T-helper 1 cell (primary cell): ENCODE measurements around the gene GNA15.

Source experiments
- DNase-seq, 5 donors: peaks; one replicate each; pipeline ENCODE4 v3.0.0-alpha.2; 2012 to 2020

The GNA15 gene

GRCh38 chr19:3121821-3122511 is 13.9 kb upstream of the GNA15 start:
- DNase-seq = no peak

DNA sequence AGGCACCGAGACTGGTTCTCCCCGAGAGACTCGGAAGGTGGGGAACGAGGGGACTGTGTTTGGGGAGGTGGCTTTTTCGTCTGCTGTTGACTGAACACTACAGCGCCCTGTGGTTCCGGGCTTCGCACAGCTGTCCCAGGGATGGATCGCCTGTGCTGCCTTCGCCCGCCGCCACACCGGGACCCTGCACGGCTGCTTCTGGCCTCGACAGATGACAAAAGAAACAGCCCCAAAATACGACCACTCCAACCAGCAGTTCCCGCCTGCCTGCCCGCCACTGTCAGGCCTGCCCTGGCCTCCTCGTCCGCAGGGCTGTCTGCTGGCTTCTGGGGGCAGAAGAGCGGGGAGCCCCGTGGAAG is 13.3 kb upstream of the GNA15 start:
- DNase-seq = no peak

- no peak for DNase-seq
These were observed 12.6 kb upstream of the GNA15 start for GRCh38 chr19:3123088-3123721.

GRCh38 chr19:3123956-3124355 is 11.9 kb upstream of the GNA15 start:
- DNase-seq = no peak

- no peak for DNase-seq
These were observed 11.2 kb upstream of the GNA15 start for GRCh38 chr19:3124630-3125029.

DNA sequence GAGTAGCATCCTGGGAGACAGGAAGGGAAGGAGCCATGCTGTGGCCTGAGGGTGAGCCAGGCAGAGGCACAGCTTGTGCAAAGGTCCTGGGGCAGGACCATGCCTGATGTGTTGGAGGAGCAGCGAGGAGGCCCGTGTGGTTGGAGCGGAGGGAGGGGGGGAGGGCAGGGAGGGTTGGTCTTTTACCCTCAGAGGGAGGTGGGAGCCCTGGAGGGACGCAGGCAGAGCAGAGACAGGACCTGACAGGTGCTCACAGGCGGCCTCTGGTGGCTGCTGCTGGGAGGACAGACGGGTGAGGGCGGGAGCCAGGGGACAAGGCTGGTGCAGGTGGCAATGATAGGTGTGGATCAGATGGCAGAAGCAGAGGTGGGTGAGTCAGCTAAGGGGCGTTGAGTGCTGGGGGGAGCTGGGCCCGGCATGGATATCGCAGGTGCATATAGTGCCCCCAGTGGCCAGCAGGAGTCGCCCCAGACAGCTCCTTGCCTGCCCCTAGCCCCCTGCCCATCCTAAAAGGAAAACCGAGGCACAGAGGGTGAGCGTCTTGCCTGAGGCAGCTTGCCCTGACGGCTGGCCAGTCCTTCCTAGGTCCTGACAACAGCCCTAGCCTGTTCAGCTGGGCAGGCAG is 9.8 kb upstream of the GNA15 start:
- peak; percentile 38 to 74 (median 57) for DNase-seq

DNA sequence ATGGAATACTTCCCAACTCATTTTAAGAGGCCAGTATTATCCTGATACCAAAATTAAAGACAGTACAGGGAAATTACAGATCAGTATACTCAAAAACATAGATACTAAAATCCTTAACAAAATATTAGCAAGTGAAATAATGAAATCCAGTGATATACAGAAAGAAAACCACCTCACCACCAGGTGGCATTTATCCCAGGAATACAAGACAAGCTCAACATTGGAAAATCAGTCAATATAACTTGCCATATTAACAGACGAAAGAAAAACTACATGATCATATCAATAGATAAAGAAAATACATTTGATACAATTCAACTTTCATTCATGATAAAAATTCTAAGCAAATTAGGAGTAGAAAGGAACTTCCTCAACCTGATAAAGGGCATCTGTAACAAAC is 6.7 kb upstream of the GNA15 start:
- DNase-seq = peak in 1 of 5 donors; percentile 36

GRCh38 chr19:3131168-3131567 is 4.7 kb upstream of the GNA15 start:
- no peak for DNase-seq

DNA sequence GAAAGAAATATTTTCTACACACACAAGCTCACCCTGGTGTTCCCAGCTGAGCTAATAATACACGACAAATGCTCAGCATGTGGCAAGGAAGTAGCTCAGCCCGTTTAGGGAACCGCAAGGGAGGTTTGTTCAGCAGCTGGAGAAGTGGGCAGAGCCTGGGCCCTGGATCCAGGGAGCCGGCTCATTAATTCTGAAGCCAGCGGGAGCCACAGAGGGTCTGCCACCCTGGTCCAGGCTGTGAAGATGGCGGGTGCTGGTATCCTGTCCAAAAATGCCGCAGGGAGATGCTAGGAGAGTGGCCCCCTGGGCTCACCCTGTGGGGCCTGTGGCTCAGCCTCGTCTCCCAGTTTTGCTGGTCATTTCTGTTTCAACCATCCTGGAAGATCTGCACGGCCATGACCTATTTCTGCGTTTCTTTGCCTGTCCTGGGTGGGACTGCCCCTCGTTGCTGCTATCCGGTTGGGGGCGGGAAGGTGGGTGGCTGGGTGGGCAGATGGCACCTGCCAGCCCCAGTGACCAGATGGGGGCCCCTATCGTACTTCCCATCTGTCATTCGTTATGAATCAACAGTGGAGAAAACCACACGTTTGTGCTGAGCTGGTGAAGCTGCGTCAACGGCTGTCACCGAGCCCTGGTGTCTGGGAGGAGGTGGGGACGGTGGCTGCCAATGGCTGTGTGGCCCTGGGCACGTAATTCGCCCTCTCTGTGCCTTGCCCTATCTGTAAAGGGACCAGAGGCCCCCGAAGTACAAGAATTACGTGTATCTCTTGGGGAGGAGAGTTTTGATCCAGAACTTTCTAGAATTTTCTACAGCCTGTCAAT is 2.7 kb upstream of the GNA15 start:
- peak; percentile 52 to 96 (median 67) for DNase-seq

DNA sequence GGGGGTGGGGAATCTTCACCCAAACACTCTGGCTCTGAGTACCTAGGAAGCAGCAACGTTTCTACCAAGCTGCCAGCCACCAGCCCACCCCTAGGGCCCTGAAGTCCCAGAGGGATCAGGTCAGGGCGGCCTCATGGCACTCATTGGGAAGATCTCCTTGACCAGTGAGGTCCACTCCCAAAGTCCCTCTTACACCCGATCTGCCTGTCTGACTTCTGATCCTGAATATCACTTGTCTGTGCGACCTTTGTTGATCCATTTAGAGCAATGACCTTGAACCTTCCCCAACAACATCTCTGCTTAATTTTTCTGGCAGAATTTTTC is 2.1 kb upstream of the GNA15 start:
- DNase-seq = no peak

DNA sequence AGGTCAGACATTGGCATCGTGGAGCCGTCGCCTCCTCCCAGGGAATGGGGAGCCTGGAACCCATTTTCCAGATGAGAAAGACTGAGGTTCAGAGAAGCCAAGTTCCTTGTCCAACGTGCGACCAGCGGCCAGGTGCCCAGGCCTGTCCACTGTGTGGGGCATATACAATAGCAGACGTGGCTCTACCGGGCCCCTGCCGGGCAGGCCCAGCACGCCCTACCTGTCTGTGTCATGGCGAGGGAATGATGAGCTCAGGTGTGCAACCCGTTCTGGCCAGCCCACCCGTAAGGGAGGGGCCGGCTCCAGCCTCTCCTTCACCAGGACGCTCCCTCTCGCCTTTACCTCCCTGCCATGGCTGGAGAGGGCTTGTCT is 837 bp downstream of the GNA15 start:
- DNase-seq = no peak

DNA sequence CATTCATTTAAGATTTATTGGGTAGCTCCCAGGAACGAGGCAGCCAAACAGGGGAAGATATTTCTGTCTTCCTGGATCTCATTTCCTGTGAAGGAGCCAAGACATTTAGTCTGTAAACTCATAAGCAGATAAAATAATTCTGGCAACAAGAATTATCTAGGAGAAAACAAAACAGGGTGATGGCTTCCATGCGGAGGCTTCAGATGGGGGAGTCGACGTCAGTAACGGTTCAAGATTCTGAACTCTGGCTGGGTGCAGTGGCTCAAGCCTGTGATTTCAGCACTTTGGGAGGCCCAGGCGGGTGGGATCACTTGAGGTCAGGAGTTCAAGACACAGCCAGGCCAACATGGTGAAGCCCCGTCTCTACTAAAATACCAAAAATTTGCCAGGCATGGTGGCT is 1.3 kb downstream of the GNA15 start:
- DNase-seq = no peak

DNA sequence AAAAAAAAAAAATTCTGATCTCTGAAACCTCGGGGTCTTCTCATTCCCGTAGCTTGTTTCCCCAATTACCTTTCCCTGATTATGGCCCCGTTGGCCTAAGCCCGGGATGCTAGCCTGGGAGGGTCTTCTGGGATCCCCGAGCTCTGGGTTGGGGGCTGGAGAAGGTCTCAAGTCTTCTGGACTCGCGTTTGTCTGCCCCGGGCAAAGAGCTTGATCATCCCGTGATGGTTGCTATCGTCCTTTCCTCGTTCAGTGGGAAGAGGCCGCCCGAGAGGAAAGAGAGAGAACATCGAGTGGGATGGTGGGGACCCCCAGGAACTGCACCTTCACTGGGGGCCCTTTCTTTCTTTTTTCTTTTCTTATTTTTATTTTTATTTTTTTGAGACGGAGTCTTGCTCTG is 2.4 kb downstream of the GNA15 start:
- no peak for DNase-seq

DNA sequence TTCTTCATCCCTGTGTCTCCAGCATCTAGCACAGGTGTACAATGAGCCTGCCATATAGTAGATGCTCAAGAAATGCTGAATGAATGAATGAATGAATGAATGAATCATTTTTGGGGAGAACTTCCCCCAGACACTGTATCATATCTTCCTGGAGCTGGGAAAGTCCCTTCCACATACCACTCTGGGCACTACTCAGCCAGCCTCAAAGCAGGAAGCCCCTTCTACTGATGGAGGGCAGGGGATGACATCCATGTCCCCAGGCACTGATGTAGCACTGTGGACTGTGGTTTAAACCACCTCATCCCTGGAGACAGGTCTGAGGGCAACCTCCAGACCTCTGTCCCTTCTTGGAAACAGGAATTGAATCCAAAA is 4.8 kb downstream of the GNA15 start:
- no peak for DNase-seq

DNA sequence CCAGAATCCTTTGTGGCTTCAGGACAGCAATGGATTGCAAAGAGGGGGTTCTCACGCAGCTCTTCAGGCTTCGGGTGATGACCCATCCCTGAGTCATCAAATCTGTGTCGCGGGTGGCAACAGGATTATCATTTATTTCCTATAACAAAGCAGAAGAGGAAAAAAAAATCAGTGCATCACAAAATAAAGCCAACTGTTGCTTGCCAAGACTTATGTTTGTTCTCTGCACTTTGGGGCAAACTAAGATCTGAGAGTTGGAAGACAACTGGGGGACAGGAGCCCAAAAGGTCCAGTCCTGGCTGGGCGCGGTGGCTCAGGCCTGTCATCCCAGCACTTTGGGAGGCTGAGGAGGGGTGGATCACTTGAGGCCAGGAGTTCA is 6.4 kb downstream of the GNA15 start:
- no peak for DNase-seq

- DNase-seq = no peak
These were observed 7.0 kb downstream of the GNA15 start for GRCh38 chr19:3142781-3143337.

- DNase-seq = no peak
These were observed 10.3 kb downstream of the GNA15 start for GRCh38 chr19:3145909-3146676.

DNA sequence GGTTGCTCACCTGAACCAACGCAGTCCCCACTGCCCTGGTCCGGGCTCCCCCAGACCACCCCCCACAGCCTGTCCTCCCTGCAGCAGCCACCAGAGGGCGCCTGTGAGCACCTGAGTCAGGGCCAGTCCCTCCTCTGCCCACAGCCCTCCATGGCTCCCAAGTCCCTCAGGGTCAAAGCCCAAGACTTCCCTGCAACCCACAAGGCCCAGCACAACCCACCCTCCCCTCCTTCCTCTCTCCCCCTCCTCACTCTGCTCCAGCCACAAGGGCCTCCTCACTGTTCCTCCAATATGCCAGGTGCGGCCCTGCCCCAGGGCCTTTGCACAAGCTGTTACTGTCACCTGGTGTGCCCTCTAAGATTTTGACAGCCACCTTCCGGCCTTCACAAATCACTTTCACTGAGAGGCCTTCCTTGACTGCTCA is 10.9 kb downstream of the GNA15 start:
- DNase-seq = peak; percentile 30 to 66 (median 51)

- DNase-seq = no peak
These were observed 12.7 kb downstream of the GNA15 start for GRCh38 chr19:3148503-3148902.

- DNase-seq = no peak
These were observed 13.3 kb downstream of the GNA15 start for GRCh38 chr19:3149089-3149488.

GRCh38 chr19:3149526-3150505 is 14.0 kb downstream of the GNA15 start:
- DNase-seq = no peak
